Measurements from ENCODE around the gene GLI2.

The GLI2 gene

DNA sequence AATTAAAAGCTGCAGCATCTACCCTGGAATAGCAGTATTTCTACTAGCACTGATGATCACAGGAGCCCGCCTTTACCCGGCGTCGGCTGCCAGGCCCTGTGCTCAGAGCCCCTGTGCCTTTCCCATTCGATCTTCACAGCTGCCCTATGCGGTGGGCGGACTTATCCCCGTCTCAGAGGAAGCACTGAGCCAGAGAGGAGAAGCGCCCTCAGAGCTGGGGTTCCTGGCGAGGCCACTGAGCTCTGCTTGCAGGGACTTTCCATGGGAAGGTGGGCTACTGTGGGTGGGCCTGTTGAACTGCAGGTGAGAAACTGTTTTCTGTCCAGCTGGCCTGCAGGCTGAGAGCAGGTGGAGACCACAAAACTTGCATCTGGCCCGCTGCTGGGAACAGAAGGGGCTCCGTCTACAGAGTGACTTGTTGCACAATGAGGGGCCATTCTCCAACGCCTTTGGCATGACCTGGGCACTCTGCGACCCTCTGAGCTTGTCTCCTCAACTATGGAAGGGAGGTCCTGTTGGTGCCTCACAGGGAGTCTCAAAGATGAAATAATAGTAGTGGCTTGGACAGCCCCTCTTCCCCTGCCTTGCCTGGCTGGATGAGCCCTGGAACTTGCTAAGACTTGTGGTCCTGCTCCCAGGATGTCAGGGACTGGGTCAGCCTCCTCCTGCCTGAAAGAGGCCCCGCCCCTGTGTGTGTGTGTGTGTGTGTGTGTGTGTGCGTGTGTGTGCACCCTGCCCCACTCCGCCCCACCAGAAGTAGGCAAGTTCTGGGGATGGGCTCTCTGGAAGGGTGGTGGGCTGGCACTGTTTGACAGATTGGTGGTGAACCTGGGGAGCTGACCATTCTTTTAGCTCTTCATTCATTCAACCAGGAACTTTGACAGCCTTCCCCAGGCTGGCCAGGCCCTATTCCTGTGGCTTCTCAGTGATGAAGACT lies 32.7 kb downstream of the GLI2 start:
- Histone ChIP-seq H3K36me3 (ENCODE audit: insufficient read depth, insufficient read length, low read length) (peaks cover 21% of the 10 kb centered on the region), H3K9me3 (ENCODE audit: insufficient read depth, low read length) (no peaks in the 10 kb centered on the region), H3K27me3 (ENCODE audit: insufficient read depth, insufficient read length) (no peaks in the 10 kb centered on the region), H3K4me1 (ENCODE audit: insufficient read depth, insufficient read length) (peaks cover 39% of the 10 kb centered on the region), H3K9ac (ENCODE audit: insufficient read length, low read depth) (no peak overlapping the region), H3K4me3 (ENCODE audit: insufficient read length, low read depth) (no peak overlapping the region)
- no peak for DNase-seq (ENCODE audit: low read depth, low spot score)
- no peak for TF ChIP-seq YY1 (IDR thresholded peaks at IDR 0.05; ENCODE audit: insufficient read depth, insufficient read length)
- no peak for TF ChIP-seq SUZ12 (IDR thresholded peaks at IDR 0.05; ENCODE audit: extremely low read depth, insufficient read depth, insufficient read length)
- TF ChIP-seq ZNF274 (IDR thresholded peaks at IDR 0.05; ENCODE audit: low read depth, low read length), result no peak

- Histone ChIP-seq H3K9me3 (ENCODE audit: insufficient read depth, low read length) (no peaks in the 10 kb centered on the region), H3K4me3 (ENCODE audit: insufficient read length, low read depth) (no peak overlapping the region), H3K27me3 (ENCODE audit: insufficient read depth, insufficient read length) (no peaks in the 10 kb centered on the region), H3K4me1 (ENCODE audit: insufficient read depth, insufficient read length) (peaks cover 40% of the 10 kb centered on the region), H3K36me3 (ENCODE audit: insufficient read depth, insufficient read length, low read length) (peaks cover 21% of the 10 kb centered on the region), H3K9ac (ENCODE audit: insufficient read length, low read depth) (no peak overlapping the region)
- no peak for DNase-seq (ENCODE audit: low read depth, low spot score)
- TF ChIP-seq YY1 (IDR thresholded peaks at IDR 0.05; ENCODE audit: insufficient read depth, insufficient read length) (no peak), SUZ12 (IDR thresholded peaks at IDR 0.05; ENCODE audit: extremely low read depth, insufficient read depth, insufficient read length) (no peak), ZNF274 (IDR thresholded peaks at IDR 0.05; ENCODE audit: low read depth, low read length) (no peak)
Observed at GRCh38 chr2:120769076-120769786, 33.6 kb downstream of the GLI2 start.

GRCh38 chr2:120769787-120770120 lies 34.1 kb downstream of the GLI2 start:
- H3K9me3 ChIP-seq (ENCODE audit: insufficient read depth, low read length), result no peaks in the 10 kb centered on the region
- no peak overlapping the region for H3K4me3 ChIP-seq (ENCODE audit: insufficient read length, low read depth)
- no peaks in the 10 kb centered on the region for H3K27me3 ChIP-seq (ENCODE audit: insufficient read depth, insufficient read length)
- peaks cover 40% of the 10 kb centered on the region for H3K4me1 ChIP-seq (ENCODE audit: insufficient read depth, insufficient read length)
- TF ChIP-seq SUZ12 (IDR thresholded peaks at IDR 0.05; ENCODE audit: extremely low read depth, insufficient read depth, insufficient read length), result no peak
- peaks cover 21% of the 10 kb centered on the region for H3K36me3 ChIP-seq (ENCODE audit: insufficient read depth, insufficient read length, low read length)
- no peak for DNase-seq (ENCODE audit: low read depth, low spot score)
- H3K9ac ChIP-seq (ENCODE audit: insufficient read length, low read depth), result no peak overlapping the region

DNA sequence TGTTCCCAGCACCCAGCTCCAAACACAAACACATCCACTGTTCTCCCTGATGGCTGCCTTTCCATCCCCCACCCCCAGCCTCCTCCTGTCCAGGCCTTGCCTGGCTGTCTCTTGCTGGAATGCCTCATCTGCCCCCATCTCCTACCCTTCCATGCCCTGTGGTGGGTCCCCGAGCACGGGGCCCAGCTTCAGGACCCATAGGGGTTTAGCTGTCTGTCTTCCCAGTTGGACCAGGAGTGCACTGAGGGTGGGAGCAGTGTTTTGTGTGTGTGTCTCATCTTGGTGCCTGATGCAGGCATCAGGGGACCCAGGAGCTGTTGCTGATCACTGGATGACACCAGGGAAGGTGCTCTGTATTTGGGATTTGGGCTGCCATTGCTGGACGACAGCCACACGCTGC lies 34.5 kb downstream of the GLI2 start:
- H3K4me1 ChIP-seq (ENCODE audit: insufficient read depth, insufficient read length), result peaks cover 36% of the 10 kb centered on the region
- no peaks in the 10 kb centered on the region for H3K27me3 ChIP-seq (ENCODE audit: insufficient read depth, insufficient read length)
- DNase-seq (ENCODE audit: low read depth, low spot score), result no peak
- TF ChIP-seq SUZ12 (IDR thresholded peaks at IDR 0.05; ENCODE audit: extremely low read depth, insufficient read depth, insufficient read length) (no peak), YY1 (IDR thresholded peaks at IDR 0.05; ENCODE audit: insufficient read depth, insufficient read length) (no peak), ZNF274 (IDR thresholded peaks at IDR 0.05; ENCODE audit: low read depth, low read length) (no peak)
- H3K9ac ChIP-seq (ENCODE audit: insufficient read length, low read depth), result no peak overlapping the region
- no peak overlapping the region for H3K4me3 ChIP-seq (ENCODE audit: insufficient read length, low read depth)
- H3K36me3 ChIP-seq (ENCODE audit: insufficient read depth, insufficient read length, low read length), result peaks cover 21% of the 10 kb centered on the region
- no peaks in the 10 kb centered on the region for H3K9me3 ChIP-seq (ENCODE audit: insufficient read depth, low read length)

DNA sequence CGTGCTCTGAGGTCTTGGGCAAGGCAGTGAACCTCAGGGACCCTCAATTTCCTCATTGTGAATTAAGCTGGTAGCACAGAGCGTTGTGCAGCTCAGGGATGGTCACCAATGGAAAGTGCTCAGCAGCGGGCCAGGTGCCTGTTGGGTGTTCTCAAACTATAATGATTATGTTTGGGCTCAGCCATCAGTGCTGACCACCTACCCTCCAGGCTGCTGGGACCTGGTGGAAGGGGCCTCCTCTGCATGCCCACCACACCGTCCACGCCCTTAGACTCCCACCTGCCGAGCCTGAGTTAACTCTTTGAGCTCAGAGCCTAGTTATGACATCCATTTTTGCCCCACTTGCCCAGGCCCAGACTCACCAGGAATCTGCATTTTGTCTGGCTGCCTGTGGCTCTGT lies 35.0 kb downstream of the GLI2 start:
- TF ChIP-seq YY1 (IDR thresholded peaks at IDR 0.05; ENCODE audit: insufficient read depth, insufficient read length), result no peak
- TF ChIP-seq SUZ12 (IDR thresholded peaks at IDR 0.05; ENCODE audit: extremely low read depth, insufficient read depth, insufficient read length), result no peak
- no peak for TF ChIP-seq ZNF274 (IDR thresholded peaks at IDR 0.05; ENCODE audit: low read depth, low read length)
- Histone ChIP-seq H3K36me3 (ENCODE audit: insufficient read depth, insufficient read length, low read length) (peaks cover 21% of the 10 kb centered on the region), H3K9ac (ENCODE audit: insufficient read length, low read depth) (no peak overlapping the region), H3K9me3 (ENCODE audit: insufficient read depth, low read length) (no peaks in the 10 kb centered on the region), H3K4me3 (ENCODE audit: insufficient read length, low read depth) (no peak overlapping the region), H3K4me1 (ENCODE audit: insufficient read depth, insufficient read length) (peaks cover 33% of the 10 kb centered on the region), H3K27me3 (ENCODE audit: insufficient read depth, insufficient read length) (no peaks in the 10 kb centered on the region)
- no peak for DNase-seq (ENCODE audit: low read depth, low spot score)

GRCh38 chr2:120771111-120771780 lies 35.6 kb downstream of the GLI2 start:
- DNase-seq (ENCODE audit: low read depth, low spot score), result no peak
- Histone ChIP-seq H3K9ac (ENCODE audit: insufficient read length, low read depth) (peak overlapping the region; percentile 29), H3K36me3 (ENCODE audit: insufficient read depth, insufficient read length, low read length) (peaks cover 21% of the 10 kb centered on the region), H3K9me3 (ENCODE audit: insufficient read depth, low read length) (no peaks in the 10 kb centered on the region), H3K4me3 (ENCODE audit: insufficient read length, low read depth) (no peak overlapping the region), H3K27me3 (ENCODE audit: insufficient read depth, insufficient read length) (no peaks in the 10 kb centered on the region), H3K4me1 (ENCODE audit: insufficient read depth, insufficient read length) (peaks cover 28% of the 10 kb centered on the region)
- TF ChIP-seq YY1 (IDR thresholded peaks at IDR 0.05; ENCODE audit: insufficient read depth, insufficient read length) (no peak), SUZ12 (IDR thresholded peaks at IDR 0.05; ENCODE audit: extremely low read depth, insufficient read depth, insufficient read length) (no peak), ZNF274 (IDR thresholded peaks at IDR 0.05; ENCODE audit: low read depth, low read length) (no peak)

DNA sequence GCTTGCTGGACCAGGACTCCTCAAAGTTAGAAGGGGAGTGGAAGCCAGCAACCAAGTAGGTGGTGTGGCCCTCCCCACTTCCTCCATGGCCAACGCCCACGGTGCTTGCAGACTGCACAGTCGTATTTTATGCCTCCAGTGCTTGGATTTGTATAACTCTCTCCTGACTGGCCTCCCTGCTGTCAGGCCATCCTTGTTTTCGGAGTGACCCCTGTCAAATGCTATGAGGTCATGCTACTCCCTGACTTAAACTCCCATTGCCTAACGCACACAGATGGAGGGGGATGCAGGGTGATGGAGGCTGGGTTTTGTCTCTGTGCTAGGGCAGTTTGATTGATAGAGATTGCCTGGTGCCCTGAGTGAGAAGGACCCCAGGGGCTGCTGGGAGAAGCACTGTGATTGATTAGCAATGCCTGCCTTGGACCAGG lies 36.1 kb downstream of the GLI2 start:
- peaks cover 21% of the 10 kb centered on the region for H3K36me3 ChIP-seq (ENCODE audit: insufficient read depth, insufficient read length, low read length)
- no peak for DNase-seq (ENCODE audit: low read depth, low spot score)
- peaks cover 23% of the 10 kb centered on the region for H3K4me1 ChIP-seq (ENCODE audit: insufficient read depth, insufficient read length)
- H3K9me3 ChIP-seq (ENCODE audit: insufficient read depth, low read length), result no peaks in the 10 kb centered on the region
- no peak overlapping the region for H3K4me3 ChIP-seq (ENCODE audit: insufficient read length, low read depth)
- TF ChIP-seq SUZ12 (IDR thresholded peaks at IDR 0.05; ENCODE audit: extremely low read depth, insufficient read depth, insufficient read length) (no peak), ZNF274 (IDR thresholded peaks at IDR 0.05; ENCODE audit: low read depth, low read length) (no peak), YY1 (IDR thresholded peaks at IDR 0.05; ENCODE audit: insufficient read depth, insufficient read length) (no peak)
- H3K27me3 ChIP-seq (ENCODE audit: insufficient read depth, insufficient read length), result no peaks in the 10 kb centered on the region
- peak overlapping the region; percentile 29 for H3K9ac ChIP-seq (ENCODE audit: insufficient read length, low read depth)
